GM21529 (cell line): Measurements from ENCODE around the gene KBTBD6.
A peak's percentile ranks its signal among the peaks of the same experiment; 100 is the strongest.
"Not testable (repeated sequence)": the region's sequence is repeated elsewhere in the genome, so short reads cannot be mapped to it uniquely, and the experiment has no call there.

Experiments
- ATAC-seq: cut with Tn5 transposase; IDR thresholded peaks from one replicate; pipeline ENCODE4 v1.9.1; 2021; ENCODE audit not compliant: unreplicated experiment

The KBTBD6 gene, protein sequence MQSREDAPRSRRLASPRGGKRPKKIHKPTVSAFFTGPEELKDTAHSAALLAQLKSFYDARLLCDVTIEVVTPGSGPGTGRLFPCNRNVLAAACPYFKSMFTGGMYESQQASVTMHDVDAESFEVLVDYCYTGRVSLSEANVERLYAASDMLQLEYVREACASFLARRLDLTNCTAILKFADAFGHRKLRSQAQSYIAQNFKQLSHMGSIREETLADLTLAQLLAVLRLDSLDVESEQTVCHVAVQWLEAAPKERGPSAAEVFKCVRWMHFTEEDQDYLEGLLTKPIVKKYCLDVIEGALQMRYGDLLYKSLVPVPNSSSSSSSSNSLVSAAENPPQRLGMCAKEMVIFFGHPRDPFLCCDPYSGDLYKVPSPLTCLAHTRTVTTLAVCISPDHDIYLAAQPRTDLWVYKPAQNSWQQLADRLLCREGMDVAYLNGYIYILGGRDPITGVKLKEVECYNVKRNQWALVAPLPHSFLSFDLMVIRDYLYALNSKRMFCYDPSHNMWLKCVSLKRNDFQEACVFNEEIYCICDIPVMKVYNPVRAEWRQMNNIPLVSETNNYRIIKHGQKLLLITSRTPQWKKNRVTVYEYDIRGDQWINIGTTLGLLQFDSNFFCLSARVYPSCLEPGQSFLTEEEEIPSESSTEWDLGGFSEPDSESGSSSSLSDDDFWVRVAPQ

DNA sequence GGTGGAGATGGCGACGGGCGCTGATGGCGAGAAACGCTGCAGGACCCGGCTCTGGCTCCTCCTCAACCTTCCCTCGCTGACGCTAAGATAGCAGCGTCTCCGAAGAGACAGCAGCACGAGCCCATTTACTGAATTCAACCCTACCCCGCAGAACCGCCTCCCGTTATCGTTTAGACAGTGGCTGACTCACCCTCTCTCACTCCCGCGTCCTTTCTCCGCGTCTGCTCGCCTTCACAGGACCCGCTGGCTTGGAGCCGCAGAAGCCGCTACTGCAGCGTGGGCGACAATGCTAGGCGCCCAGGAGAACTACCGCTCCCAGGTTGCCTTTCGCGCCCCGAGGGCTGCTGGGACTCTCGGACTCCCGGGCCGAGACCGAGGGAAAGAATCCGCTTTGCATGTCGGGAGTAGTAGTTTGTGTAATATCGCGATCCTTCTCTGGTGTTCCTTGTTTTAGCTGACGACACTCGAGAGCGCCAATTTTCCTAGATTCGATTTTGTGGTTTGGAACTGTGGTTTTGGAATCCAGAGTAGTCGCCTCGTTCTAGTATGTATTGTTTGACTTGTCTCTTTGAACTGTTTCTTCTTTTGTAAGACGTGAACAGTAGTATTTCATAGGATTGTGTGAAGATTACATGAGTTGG lies at the start of gene KBTBD6:
Gene KBTBD6 (minus strand): TSS at position 291 of the 641 bp plus-strand sequence. CDS start 291 bp downstream, outside the sequence.
- peak; percentile 99 for ATAC-seq

DNA sequence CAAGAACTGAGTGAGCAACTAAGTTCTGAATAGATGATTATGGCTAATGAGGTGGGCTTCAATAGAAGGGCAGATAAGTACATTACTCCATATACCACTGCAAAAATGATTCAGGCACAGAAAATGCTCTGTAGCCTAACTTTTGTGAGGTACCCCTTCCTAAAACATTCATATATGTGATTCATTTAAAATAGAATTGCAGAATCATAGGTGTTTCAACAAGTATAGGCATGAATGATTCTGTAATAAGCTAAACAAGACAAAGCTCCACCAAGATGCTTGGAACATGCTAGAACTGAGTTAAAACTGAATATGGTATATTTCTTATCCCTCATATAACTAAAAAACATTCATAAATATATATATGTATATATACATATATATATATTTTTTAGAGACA lies 49.6 kb upstream of the KBTBD6 start:
- no peak for ATAC-seq

DNA sequence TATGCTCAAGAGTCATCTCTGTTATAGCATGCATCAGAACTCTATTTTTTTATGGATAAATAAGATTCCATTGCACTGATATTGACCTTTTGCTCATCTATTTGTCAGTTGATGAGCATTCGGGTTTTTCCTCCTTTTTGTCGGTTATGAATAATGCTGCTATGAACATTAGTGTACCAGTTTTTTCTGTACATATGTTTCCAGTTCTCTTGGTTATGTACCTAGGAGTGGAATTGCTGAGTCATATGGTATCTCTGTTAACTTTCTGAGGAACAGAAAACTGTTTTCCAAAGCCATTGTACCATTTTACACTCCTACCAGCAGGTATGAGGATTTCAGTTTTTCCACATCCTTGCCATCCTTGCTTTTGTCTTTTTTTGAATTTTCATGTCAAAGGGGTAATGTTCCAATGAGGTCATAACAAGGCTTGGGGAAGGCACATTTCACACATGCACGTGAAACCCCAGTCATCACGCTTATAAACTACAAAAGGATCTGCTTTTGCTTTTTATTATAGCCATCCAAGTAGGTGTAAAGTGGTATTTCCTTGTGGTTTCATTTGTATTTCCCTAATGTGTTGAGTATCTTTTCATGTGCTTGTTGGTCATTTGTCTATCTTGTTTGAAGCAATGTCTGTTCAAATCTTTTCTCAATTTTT lies 47.1 kb upstream of the KBTBD6 start:
- no peak for ATAC-seq

DNA sequence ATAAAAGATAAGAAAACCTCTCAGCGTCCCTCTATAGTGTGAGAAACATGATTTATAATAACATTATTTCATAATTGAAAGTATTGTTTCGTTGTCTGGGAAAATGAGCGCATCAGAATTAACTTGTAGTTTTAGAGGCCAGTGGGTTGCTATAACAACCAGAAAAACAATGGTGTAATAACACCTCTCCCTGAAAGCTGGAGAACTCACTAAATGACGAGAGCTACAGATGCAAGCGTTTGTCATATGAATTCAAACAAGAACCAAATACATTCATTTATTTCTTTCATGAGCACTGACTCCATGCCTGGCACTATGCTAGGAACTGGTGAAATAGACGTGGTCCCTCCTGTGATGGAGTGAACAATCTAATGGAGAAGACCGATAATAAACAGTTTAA lies 45.4 kb upstream of the KBTBD6 start:
- ATAC-seq = no peak

DNA sequence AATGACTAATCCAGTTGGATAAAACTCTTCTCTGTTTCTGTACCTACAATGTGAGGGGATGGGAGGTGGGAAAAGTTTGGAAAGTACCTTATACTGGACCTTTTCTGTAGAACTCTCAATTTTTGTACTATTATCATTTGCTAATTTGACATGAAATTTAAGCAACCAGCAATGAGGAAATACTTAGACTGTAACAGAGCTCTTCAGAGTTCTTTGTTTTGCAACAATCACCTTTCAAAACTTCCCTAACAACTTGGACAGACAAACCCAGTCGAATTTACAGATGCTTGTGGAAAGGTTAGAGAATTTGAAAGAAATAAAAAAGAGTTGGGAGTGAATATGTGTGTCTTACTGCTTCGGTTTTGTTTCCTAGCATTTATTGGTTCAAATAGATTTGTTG lies 45.0 kb upstream of the KBTBD6 start:
- ATAC-seq = no peak

DNA sequence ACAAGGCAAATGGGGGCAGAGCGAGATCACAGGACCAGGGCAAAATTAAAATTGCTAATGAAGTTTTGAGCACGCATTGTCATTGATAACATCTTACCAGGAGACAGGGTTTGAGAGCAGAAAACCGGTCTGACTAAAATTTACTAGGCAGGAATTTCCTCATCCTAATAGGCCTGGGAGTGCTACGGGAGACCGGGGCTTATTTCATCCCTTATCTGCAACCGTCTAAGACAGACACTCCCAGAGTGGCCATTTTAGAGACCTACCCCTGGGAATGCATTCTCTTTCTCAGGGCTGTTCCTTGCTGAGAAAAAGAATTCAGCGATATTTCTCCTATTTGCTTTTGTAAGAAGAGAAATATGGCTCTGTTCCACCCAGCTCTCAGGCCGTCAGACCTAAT lies 43.0 kb upstream of the KBTBD6 start:
- not testable (repeated sequence) for ATAC-seq

DNA sequence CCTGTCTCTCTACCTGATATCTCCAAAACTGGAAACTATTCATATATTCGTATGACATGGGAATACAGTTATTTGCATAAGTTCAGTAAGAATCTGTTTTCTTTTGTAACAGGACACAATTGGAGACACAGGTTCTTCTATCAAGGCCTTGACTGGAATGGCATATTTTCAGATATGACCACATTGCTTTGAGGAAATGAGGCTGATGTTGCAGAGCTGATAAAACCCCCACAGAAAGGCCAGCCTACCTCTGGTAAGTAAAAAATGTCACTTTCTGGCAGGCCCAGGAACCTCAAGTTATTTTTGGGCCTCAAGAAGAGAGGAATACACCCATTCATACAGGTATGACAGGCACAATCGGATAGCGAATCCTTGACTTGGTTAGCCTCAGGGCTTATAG lies 29.5 kb upstream of the KBTBD6 start:
- ATAC-seq = no peak

DNA sequence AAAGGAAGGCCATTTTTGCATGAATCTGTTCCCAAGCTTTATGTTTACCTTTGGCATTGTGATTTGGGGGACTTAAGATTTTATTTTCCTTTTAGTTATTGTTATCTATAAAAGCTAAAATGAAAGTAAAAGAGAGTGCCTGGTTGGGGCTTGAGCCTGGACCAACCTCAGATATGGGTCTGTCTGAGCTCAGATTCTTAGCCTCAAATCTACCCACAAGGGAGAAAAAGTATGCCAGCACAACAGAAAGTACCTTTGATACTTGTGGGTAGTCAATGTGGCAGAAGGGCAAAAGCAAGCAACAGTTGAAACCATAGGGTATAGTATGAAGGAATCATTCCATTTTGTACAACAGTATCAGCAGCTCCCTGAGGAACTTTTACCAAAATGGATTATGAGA lies 26.6 kb upstream of the KBTBD6 start:
- no peak for ATAC-seq

DNA sequence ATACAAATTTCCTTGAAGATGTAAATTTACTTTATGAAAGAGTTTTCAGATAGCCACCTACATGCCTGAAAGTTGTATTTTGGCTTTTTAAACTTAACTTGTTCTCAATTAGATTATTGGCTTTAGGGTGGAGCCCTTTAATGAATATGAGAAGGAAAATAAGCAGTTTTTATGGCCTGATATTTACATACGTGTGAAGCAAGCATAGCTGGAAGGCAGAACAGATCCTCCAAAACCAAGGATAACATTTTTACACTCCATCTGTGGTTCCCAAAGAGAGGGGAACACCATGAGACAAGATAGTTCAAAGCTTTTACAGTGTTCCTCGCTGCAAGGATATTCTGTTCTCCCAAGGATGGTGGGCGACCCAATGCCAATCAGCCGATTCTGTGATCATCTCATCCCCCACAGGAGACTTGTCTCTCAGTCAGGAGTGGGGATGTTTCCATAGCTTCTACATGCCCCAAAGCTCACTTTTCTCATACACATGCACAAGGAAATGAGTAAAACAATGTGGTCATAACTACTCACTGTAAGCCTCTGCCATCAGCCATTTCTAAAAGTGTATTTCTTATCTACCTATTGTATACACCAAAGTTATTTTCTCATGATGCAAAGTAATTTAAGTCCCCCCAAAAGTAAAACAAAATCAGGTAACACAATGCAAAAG lies 24.6 kb upstream of the KBTBD6 start:
- ATAC-seq = no peak

DNA sequence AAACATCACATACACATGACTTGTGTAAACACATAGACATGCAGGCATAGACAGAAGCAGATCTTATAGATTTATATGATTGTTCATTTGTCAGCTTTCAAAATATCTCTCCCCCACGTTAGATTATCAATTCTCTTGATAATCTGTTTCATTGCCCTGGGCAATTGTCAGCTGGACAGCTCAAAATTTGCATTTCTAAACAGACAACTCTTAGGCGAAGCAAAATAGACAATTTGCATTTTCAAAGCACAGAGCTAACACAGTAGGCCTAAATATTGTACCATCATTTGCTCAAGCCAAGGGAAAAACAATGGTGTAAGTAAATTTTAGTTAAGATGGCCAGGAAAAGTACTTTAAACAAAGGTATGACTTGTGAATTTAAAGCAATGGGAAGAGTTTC lies 24.0 kb upstream of the KBTBD6 start:
- ATAC-seq = no peak

DNA sequence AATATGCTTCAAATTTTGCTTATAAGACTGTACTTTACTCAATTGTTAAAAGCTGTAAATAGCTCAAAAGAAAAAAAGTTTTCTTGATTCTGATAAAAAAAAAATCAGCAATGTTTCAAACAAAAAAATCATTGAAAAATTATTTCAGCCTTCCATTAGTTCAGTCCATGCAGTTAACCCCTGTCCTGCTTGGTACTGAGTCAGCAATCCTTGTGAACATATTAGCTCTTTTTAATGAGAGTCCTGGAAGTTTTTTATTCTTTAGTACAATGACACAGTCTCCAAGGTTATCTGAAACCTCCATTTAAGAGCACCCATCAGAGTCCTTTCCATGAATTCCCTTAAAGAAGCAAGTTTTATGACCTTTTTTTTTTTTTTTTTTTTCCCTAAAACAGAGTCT lies 21.4 kb upstream of the KBTBD6 start:
- ATAC-seq = no peak

DNA sequence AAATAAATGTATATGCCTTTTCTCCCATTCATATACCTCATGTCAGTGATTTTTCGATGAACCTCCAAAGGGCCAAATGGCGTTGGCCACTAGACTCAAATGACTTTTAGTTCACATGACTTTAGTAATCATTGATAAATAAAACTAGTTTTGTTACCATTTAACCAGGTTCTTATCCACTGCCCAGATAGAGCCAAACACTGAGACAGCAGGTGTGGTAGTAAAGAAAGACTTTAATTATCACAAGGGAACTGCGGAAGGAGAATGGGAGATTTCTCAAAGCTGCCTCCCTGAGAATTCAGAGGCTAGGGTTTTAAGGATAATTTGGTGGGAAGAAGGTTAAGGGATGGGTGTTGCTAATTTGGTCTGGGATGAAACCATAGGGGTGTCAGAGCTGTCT lies 19.4 kb upstream of the KBTBD6 start:
- ATAC-seq = no peak

DNA sequence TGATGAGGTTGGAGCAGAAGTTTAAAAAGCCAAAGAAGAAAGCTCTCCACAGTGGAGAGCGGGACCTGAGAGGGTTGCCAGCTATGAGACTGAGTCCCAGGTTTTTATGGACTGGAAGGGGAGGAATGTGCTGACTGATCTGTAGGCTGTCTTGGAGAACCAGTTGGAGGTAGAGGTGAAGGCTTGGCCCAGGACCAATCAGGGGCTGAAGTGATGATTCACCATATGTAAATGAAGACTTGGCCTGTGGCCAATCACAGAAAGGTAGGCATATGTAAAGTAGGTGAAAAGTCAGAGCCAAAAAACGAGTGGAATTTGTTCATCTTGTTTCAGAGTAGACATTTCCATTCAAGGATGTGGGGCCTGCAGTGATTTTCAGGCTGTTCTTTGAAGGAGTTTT lies 17.5 kb upstream of the KBTBD6 start:
- ATAC-seq = no peak

DNA sequence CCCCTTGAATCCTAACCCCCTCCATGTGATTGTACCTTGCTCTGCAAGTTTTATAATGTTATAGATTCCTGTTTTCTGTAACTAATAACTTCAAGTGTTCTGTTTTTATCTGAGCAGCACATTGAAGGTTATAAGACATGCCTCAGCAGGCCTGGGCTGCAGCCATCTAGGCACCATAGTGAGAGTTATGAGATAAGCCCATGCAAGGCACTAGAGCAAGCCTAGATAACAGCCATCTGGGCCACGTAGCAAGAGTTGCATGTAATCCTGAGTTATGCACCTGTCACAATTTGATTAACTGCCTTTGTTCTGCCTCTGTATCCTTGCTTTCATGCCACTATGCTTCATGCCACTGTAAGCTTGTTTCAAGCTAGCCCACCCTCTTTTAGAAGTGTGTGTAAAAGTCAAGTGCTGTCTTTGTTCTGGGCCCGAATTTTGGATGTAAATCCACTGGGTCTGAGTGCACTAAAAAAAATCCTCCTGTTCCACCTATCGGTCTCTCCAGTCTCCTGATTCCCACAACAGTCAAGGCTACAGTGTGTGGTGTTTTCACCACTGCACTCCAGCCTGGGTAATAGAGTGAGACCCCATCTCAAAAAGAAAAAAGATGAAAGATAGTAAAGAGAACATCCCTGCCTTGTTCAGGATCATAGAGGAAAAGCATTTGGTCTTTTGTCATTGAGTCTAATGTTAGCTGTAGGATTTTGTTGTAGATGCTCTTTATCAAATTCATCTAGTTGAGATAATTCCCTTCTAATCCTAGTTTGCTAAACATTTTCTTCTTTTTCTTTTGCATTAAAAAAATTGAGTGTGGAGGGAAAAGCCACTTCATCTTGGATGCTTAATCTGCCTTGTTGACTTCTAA lies 16.0 kb upstream of the KBTBD6 start:
- ATAC-seq = no peak

DNA sequence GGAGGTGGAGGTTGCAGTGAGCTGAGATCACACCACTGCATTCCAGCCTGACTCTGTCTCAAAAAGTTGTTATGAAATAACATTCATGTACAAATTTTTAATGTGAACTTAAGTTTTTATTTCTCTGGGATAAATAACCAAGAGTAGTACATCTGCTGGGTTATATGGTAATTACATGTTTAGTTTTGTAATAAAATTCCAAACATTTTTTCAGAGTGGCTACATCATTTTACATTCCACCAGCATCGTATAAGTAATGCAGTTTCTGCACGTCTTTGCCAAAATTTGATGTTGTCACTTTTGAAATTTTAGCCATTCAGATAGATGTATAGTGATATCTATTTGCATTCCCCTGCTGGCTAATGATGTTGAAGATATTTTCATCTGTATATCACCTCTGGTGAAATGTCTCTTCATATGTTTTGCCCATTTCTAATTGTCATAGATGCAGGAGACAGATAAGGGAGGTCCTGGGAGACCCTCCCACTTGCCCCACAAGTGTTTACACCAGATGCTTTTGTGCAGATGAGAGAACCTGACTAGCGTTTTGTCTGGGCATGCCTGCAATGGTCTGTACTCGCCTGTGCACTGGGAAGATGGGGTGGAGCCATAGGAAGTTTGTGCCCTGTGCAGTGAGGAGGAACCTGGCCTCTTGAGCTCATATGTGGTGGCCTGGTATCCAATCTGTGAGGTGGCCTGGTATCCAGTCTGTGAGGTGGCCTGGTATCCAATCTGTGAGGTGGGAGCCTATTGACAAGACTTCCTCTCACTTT lies 12.7 kb upstream of the KBTBD6 start:
- ATAC-seq = no peak

DNA sequence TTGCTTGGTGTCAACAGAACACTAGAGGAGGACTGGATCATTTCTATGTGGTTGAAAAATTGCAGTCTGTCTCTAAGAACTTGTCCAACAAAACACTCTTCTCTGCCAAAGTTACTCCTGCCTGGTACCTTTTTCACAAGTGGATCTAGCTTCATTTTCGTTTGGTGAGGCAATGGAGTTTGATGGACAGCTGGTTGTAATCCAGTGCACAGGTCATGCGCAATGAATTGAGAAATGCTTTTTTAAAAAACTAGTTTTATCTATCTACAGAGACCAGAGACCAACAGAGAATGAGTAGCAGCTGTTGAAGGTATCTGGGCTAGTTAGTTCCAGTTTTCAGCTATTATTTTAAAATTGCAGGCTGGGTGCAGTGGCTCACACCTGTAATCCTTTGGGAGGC lies 12.0 kb upstream of the KBTBD6 start:
- no peak for ATAC-seq

DNA sequence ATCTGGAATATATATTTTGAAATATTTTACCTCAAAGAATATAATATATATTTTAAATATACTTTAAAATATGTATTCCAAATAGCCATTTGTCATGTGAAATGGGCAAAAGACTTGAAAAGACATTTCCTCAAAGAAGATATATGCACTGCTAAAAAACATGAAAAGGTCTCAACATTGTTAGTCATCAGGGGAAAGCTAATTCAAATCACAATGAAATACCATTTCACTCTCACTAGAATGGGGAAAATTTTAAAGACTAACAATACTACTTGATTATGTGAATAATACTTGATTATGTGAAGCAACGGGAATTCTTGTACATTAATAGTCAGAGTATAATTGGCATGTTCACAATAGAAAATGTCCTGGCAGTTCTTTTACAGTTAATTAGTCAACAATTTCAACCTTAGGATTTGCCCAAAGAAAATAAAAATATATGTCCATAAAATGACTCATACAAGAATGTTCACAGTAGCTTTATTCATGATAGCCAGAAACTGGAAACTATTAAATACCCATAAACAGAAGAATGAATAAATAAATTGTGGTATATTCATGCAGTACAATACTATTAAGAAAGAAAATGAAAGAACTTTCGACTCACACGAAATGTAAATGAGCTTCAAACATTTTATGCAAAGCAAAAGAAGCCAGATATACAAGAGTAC lies 6.8 kb upstream of the KBTBD6 start:
- no peak for ATAC-seq

DNA sequence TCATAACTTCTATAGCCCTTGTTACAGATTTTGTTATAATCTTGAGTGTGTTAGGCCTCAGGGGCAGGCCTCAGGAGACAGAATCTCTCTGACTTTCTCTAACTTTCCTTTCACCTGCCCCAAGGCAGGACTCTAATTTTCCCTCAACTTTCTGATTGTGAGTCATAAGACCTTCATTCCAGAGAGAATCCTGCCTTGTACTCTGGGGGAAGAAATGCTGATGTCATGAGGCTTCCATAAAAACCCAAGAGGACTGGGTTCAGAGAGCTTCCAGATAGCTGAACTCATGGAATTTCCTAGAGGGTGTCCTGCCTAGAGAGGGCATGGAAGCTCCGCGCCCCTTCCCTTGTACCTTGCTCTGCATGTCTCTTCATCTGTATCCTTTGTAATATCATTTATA lies 5.3 kb upstream of the KBTBD6 start:
- no peak for ATAC-seq

DNA sequence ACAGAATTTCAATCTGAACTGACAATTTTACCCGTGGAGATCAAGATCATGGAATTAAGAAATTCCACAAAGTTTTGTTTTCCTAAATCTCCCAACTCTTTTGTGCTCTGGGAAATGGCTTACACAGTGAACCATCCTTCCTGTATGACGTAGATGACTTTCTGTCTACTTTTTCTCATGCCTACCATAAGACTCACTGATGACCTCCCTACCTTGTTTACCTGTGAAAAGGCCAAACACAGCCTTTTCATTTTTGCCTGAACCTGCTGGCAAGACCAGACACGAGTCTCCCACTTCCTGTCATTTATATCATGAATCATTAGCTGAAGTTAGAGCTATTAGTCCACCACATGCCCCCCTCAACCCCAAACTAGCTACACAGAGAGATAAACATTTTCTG lies 4.6 kb upstream of the KBTBD6 start:
- ATAC-seq = no peak
